Neuronal stem cell (in vitro differentiated cells): ENCODE data around the gene NDST1.

Experiments
- DNase-seq: peaks from one replicate; pipeline ENCODE4 v3.0.0-alpha.2; 2013; ENCODE audit warnings: low spot score
- H2AFZ ChIP-seq: one replicate; pipeline ENCODE4 v1.6.1; 2013; ENCODE audit warnings: mild to moderate bottlenecking, low read length, inconsistent platforms
- H2AK5ac ChIP-seq: 2 replicates; pipeline ENCODE4 v1.6.1; 2013; ENCODE audit warnings: low read depth, mild to moderate bottlenecking, inconsistent platforms, low read length, moderate library complexity, mixed read lengths
- H2BK120ac ChIP-seq: 2 replicates; pipeline ENCODE4 v1.6.1; 2013; ENCODE audit warnings: low read depth, mild to moderate bottlenecking, inconsistent platforms, low read length, moderate library complexity, mixed read lengths
- H2BK12ac ChIP-seq: one replicate; pipeline ENCODE4 v1.6.1; 2013; ENCODE audit warnings: low read length, inconsistent platforms
- H2BK15ac ChIP-seq: 2 replicates; pipeline ENCODE4 v1.6.1; 2013; ENCODE audit warnings: mild to moderate bottlenecking, low read length, inconsistent platforms, mixed read lengths
- H2BK5ac ChIP-seq: one replicate; pipeline ENCODE4 v1.6.1; 2013; ENCODE audit warnings: inconsistent platforms, mild to moderate bottlenecking, low read length, moderate library complexity
- H3K14ac ChIP-seq: one replicate; pipeline ENCODE4 v1.6.1; 2013; ENCODE audit warnings: low read length, inconsistent platforms
- H3K18ac ChIP-seq: 2 replicates; pipeline ENCODE4 v1.6.1; 2013; ENCODE audit warnings: low read length, inconsistent platforms
- H3K23ac ChIP-seq: 2 replicates; pipeline ENCODE4 v1.6.1; 2013; ENCODE audit warnings: low read depth, mild to moderate bottlenecking, mixed read lengths, low read length, inconsistent platforms; ENCODE audit not compliant: poor library complexity
- H3K27ac ChIP-seq: replicated peaks from 3 replicates; pipeline ENCODE4 v1.5.1; 2013; ENCODE audit warnings: low read length, inconsistent platforms
- H3K27me3 ChIP-seq, 3 experiments: 2 replicates each; pipeline ENCODE4 v1.6.1; 2013; ENCODE audit warnings: low read length in 3 of 3, mild to moderate bottlenecking in 2 of 3, inconsistent platforms in 1 of 3, low read depth in 1 of 3, mixed read lengths in 1 of 3, moderate library complexity in 1 of 3; ENCODE audit not compliant: control insufficient read depth in 3 of 3, insufficient read depth in 3 of 3
- H3K36me3 ChIP-seq, 2 donors: replicated peaks in 1 of 2; 2 replicates each; pipeline ENCODE4 v1.6.1; 2013; ENCODE audit warnings: low read length in 2 of 2; ENCODE audit not compliant: control insufficient read depth in 2 of 2, insufficient read depth in 2 of 2
- H3K4ac ChIP-seq: 2 replicates; pipeline ENCODE4 v1.6.1; 2013; ENCODE audit warnings: inconsistent platforms, mild to moderate bottlenecking, low read length, moderate library complexity
- H3K4me1 ChIP-seq, 2 donors: 1 replicate in 1 of 2; 2 replicates in 1 of 2; pipeline ENCODE4 v1.6.1; 2013; ENCODE audit warnings: low read length in 2 of 2, low read depth in 1 of 2; ENCODE audit not compliant: control insufficient read depth in 2 of 2, insufficient read depth in 1 of 2
- H3K4me2 ChIP-seq: one replicate; pipeline ENCODE4 v1.6.1; 2013; ENCODE audit warnings: mild to moderate bottlenecking, low read length, inconsistent platforms; ENCODE audit not compliant: insufficient read depth, poor library complexity, severe bottlenecking
- H3K4me3 ChIP-seq, 2 donors: 2 replicates each; pipeline ENCODE4 v1.5.1; 2013; ENCODE audit warnings: low read length in 2 of 2, mild to moderate bottlenecking in 2 of 2, inconsistent platforms in 1 of 2, moderate library complexity in 1 of 2
- H3K79me1 ChIP-seq: one replicate; pipeline ENCODE4 v1.6.1; 2013; ENCODE audit warnings: low read depth, mild to moderate bottlenecking, inconsistent platforms, low read length, moderate library complexity
- H3K9ac ChIP-seq: one replicate; pipeline ENCODE4 v1.6.1; 2013; ENCODE audit warnings: mild to moderate bottlenecking, low read depth, low read length, inconsistent platforms; ENCODE audit not compliant: poor library complexity
- H3K9me3 ChIP-seq, 2 donors: replicated peaks in 1 of 2; 2 replicates each; pipeline versions ENCODE3 to v1.6.1; 2013; ENCODE audit warnings: low read length in 2 of 2, mild to moderate bottlenecking in 2 of 2, inconsistent platforms in 1 of 2, low read depth in 1 of 2, mixed read lengths in 1 of 2, moderate library complexity in 1 of 2; ENCODE audit not compliant: control insufficient read depth in 2 of 2, insufficient read depth in 1 of 2
- H4K8ac ChIP-seq: one replicate; pipeline ENCODE4 v1.6.1; 2013; ENCODE audit warnings: low read depth, mild to moderate bottlenecking, inconsistent platforms, low read length, moderate library complexity
- H4K91ac ChIP-seq: one replicate; pipeline ENCODE4 v1.6.1; 2013; ENCODE audit warnings: low read length, low read depth, mild to moderate bottlenecking, inconsistent platforms; ENCODE audit not compliant: poor library complexity
- WGBS, 2 donors: extraction: QIAGEN DNeasy Blood & Tissue Kit; methylation state at CpG; one replicate each; pipeline ENCODE4 v1.1.7; 2013; ENCODE audit warnings: missing lambda C conversion rate in 2 of 2, mixed read lengths in 1 of 2; ENCODE audit not compliant: insufficient read length in 2 of 2, insufficient replicate concordance in 1 of 2; ENCODE audit errors: extremely low coverage in 2 of 2; 5-methylcytosine and 5-hydroxymethylcytosine counted together

Gene NDST1

GRCh38 chr5:150534811-150535210 is 26.9 kb downstream of the NDST1 start:
- Histone ChIP-seq H2BK5ac (peak overlapping the region; percentile 29), H2AK5ac (no peak overlapping the region), H3K18ac (no peak overlapping the region), H3K14ac (no peak overlapping the region), H4K8ac (no peak overlapping the region), H4K91ac (no peak overlapping the region), H2BK15ac (no peak overlapping the region), H3K4ac (no peak overlapping the region), H3K4me3 (no peak overlapping the region), H3K27ac (no peak overlapping the region), H3K9me3 (peaks cover 0 to 2% of the 10 kb centered on the region in 2 donors), H3K23ac (no peak overlapping the region), H3K36me3 (peaks cover 47 to 93% of the 10 kb centered on the region in 2 donors), H3K4me1 (no peaks in the 10 kb centered on the region), H2AFZ (no peak overlapping the region), H3K9ac (no peak overlapping the region), H2BK120ac (no peak overlapping the region), H2BK12ac (no peak overlapping the region), H3K79me1 (peaks cover 3% of the 10 kb centered on the region), H3K27me3 (no peaks in the 10 kb centered on the region), H3K4me2 (no peak overlapping the region)
- WGBS, 2 donors: no CpG with 5 or more reads among the region's 9 CpGs
- DNase-seq: no peak

- H2BK5ac ChIP-seq: no peak overlapping the region
- H3K4ac ChIP-seq: no peak overlapping the region
- peak overlapping the region; percentile 50 for H3K9ac ChIP-seq
- no peak overlapping the region for H2BK15ac ChIP-seq
- H3K27ac ChIP-seq: no peak overlapping the region
- H3K4me3 ChIP-seq: peak overlapping the region in 1 of 2 donors; percentile 32
- no peak overlapping the region for H2BK12ac ChIP-seq
- no peak overlapping the region for H3K23ac ChIP-seq
- H3K4me2 ChIP-seq: no peak overlapping the region
- H4K91ac ChIP-seq: no peak overlapping the region
- peaks cover 0 to 4% of the 10 kb centered on the region in 2 donors for H3K9me3 ChIP-seq
- H4K8ac ChIP-seq: no peak overlapping the region
- H3K79me1 ChIP-seq: peaks cover 3% of the 10 kb centered on the region
- no peak overlapping the region for H2BK120ac ChIP-seq
- H3K36me3 ChIP-seq: peaks cover 53 to 95% of the 10 kb centered on the region in 2 donors
- WGBS, 2 donors: no CpG with 5 or more reads among the region's 14 CpGs
- no peaks in the 10 kb centered on the region for H3K4me1 ChIP-seq
- no peak overlapping the region for H2AFZ ChIP-seq
- H2AK5ac ChIP-seq: no peak overlapping the region
- peak overlapping the region; percentile 75 for H3K14ac ChIP-seq
- no peak for DNase-seq
- H3K27me3 ChIP-seq: no peaks in the 10 kb centered on the region
- H3K18ac ChIP-seq: no peak overlapping the region
Measured at GRCh38 chr5:150535611-150536010, 27.7 kb downstream of the NDST1 start.

GRCh38 chr5:150538007-150538917 is 30.3 kb downstream of the NDST1 start:
- no peak overlapping the region for H2BK15ac ChIP-seq
- no peak overlapping the region for H3K27ac ChIP-seq
- H3K9me3 ChIP-seq: peaks cover 0 to 4% of the 10 kb centered on the region in 2 donors
- no peak overlapping the region for H3K14ac ChIP-seq
- H3K4me2 ChIP-seq: no peak overlapping the region
- H2BK120ac ChIP-seq: no peak overlapping the region
- H3K18ac ChIP-seq: no peak overlapping the region
- no peak overlapping the region for H3K4ac ChIP-seq
- no peak overlapping the region for H3K4me3 ChIP-seq
- H3K23ac ChIP-seq: no peak overlapping the region
- no peak overlapping the region for H2BK5ac ChIP-seq
- no peaks in the 10 kb centered on the region for H3K79me1 ChIP-seq
- H2BK12ac ChIP-seq: no peak overlapping the region
- no peak for DNase-seq
- no peak overlapping the region for H4K8ac ChIP-seq
- H3K27me3 ChIP-seq: no peaks in the 10 kb centered on the region
- no CpG with 5 or more reads among the region's 8 CpGs for WGBS, 2 donors
- H3K36me3 ChIP-seq: peaks cover 64 to 98% of the 10 kb centered on the region in 2 donors
- H4K91ac ChIP-seq: no peak overlapping the region
- H3K4me1 ChIP-seq: peaks cover 0 to 9% of the 10 kb centered on the region in 2 donors
- H2AFZ ChIP-seq: no peak overlapping the region
- H2AK5ac ChIP-seq: no peak overlapping the region
- no peak overlapping the region for H3K9ac ChIP-seq

- Histone ChIP-seq H3K9ac (no peak overlapping the region), H3K36me3 (peaks cover 60 to 96% of the 10 kb centered on the region in 2 donors), H4K8ac (no peak overlapping the region), H4K91ac (no peak overlapping the region), H3K4ac (no peak overlapping the region), H3K23ac (no peak overlapping the region), H3K14ac (no peak overlapping the region), H2AK5ac (no peak overlapping the region), H3K79me1 (no peaks in the 10 kb centered on the region), H3K27ac (no peak overlapping the region), H2BK12ac (no peak overlapping the region), H3K4me3 (no peak overlapping the region), H3K4me2 (no peak overlapping the region), H3K9me3 (peaks cover 0 to 4% of the 10 kb centered on the region in 2 donors), H2BK15ac (no peak overlapping the region), H3K27me3 (no peaks in the 10 kb centered on the region), H3K4me1 (peaks cover 0 to 9% of the 10 kb centered on the region in 2 donors), H2AFZ (no peak overlapping the region), H3K18ac (no peak overlapping the region), H2BK5ac (no peak overlapping the region), H2BK120ac (no peak overlapping the region)
- WGBS, 2 donors: no CpG with 5 or more reads among the region's 9 CpGs
- DNase-seq: no peak
Measured at GRCh38 chr5:150539206-150539605, 31.3 kb downstream of the NDST1 start.
